Prostate gland (tissue), 2 donors: ENCODE data around the gene RGS17. TPM values are rescaled to one million over a fixed set of nuclear protein-coding genes. Genes with fewer than 3 reads are reported as not detected.

ENCODE experiments used
- DNase-seq: peaks from one replicate; pipeline ENCODE4 v3.0.0-alpha.2; 2019; ENCODE audit warnings: low spot score
- H3K27ac ChIP-seq, 2 donors: fragments of 200-600 bp; sonication (generic); 2 replicates each; pipeline ENCODE4 v1.5.1; 2017 to 2019
- H3K27me3 ChIP-seq: fragments of 200-600 bp; sonication (generic); replicated peaks from 2 replicates; pipeline ENCODE4 v1.5.1; 2019; ENCODE audit not compliant: insufficient read depth
- H3K36me3 ChIP-seq, 2 donors: fragments of 200-600 bp; sonication (generic); 1 replicate in 1 of 2; 2 replicates in 1 of 2; pipeline versions ENCODE4 v1.5.1 to v1.8.1; 2017 to 2019
- H3K4me1 ChIP-seq: fragments of 200-600 bp; sonication (generic); replicated peaks from 2 replicates; pipeline ENCODE4 v1.5.1; 2019
- H3K4me3 ChIP-seq, 2 donors: fragments of 200-600 bp; sonication (generic); 2 replicates each; pipeline ENCODE4 v1.5.1; 2017 to 2019
- H3K9me3 ChIP-seq: fragments of 200-600 bp; sonication (generic); 2 replicates; pipeline ENCODE4 v1.5.1; 2017
- POLR2A ChIP-seq: fragments of 450-650 bp; IDR thresholded peaks from one replicate; pipeline ENCODE4 v1.6.1; 2016; ENCODE audit warnings: antibody characterized with exemption, mild to moderate bottlenecking
- POLR2AphosphoS5 ChIP-seq: sonication (generic); formaldehyde crosslinking; IDR thresholded peaks from one replicate; pipeline ENCODE4 v1.6.1; 2017; ENCODE audit warnings: antibody characterized with exemption
- WGBS: methylation state at CpG from one replicate; pipeline ENCODE4 v1.1.5; 2018; 5-methylcytosine and 5-hydroxymethylcytosine counted together
- intact Hi-C: fragments of 100-400 bp; cut with DNase I; formaldehyde crosslinking; loops from one replicate; pipeline ENCODE4 v1.14.2; 2022
- total RNA-seq, 2 donors: library from RNA; depleted of rRNA; stranded (reverse); fragments of >200 nt; gene quantifications; one replicate each; pipeline ENCODE4 v1.1.0, GENCODE V29; 2016
- TF ChIP-seq, protein P1 (sequence below), 4 experiments: fragments of 200-600 bp in 2 of 4; fragments of 450-650 bp in 2 of 4; sonication (generic) in 2 of 4; IDR thresholded peaks; 1 replicate in 3 of 4; 2 replicates in 1 of 4; pipeline ENCODE4 v1.5.1; 2016 to 2019; ENCODE audit warnings: antibody characterized with exemption in 4 of 4, mild to moderate bottlenecking in 2 of 4, moderate library complexity in 2 of 4

RGS17 gene
- total RNA-seq, 2 donors from 2014 or later, result 1.6 to 3.3 TPM

- Histone ChIP-seq H3K27ac (no peak overlapping the region), H3K27me3 (no peaks in the 10 kb centered on the region), H3K9me3 (no peaks in the 10 kb centered on the region), H3K4me1 (no peaks in the 10 kb centered on the region), H3K36me3 (no peaks in the 10 kb centered on the region), H3K4me3 (no peak overlapping the region)
- 64% methylated on average over 9 of the region's 9 CpGs for WGBS
- intact Hi-C loops, result no loop called here
- no peak for DNase-seq
- TF ChIP-seq POLR2AphosphoS5 (no peak), POLR2A (no peak)
- TF ChIP-seq, protein P1, sequence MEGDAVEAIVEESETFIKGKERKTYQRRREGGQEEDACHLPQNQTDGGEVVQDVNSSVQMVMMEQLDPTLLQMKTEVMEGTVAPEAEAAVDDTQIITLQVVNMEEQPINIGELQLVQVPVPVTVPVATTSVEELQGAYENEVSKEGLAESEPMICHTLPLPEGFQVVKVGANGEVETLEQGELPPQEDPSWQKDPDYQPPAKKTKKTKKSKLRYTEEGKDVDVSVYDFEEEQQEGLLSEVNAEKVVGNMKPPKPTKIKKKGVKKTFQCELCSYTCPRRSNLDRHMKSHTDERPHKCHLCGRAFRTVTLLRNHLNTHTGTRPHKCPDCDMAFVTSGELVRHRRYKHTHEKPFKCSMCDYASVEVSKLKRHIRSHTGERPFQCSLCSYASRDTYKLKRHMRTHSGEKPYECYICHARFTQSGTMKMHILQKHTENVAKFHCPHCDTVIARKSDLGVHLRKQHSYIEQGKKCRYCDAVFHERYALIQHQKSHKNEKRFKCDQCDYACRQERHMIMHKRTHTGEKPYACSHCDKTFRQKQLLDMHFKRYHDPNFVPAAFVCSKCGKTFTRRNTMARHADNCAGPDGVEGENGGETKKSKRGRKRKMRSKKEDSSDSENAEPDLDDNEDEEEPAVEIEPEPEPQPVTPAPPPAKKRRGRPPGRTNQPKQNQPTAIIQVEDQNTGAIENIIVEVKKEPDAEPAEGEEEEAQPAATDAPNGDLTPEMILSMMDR (IDR thresholded peaks at IDR 0.05), result no peak
Measured at GRCh38 chr6:153167061-153167891, 36.2 kb upstream of the RGS17 start.

DNA sequence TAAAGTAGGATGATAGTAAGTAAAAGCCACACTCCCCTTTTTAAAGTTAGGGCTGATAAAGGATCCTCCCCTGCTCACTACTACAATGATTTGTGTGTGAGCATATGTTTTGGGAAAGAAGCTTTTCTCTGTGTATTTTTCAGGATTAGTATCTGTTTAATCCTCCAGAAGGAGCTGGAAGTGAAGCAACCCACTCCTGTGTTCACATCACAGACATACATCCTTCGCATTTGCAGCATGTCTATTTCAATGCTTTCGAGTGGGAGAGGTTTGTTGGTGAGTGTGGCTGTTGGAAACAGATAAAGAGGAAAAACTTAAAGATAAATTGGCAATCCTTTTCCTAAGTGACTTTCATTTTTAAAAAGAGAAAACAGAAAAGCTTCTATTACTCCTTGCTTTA, 31.6 kb upstream of the RGS17 start:
- no peak for TF ChIP-seq POLR2A
- TF ChIP-seq, protein P1 (IDR thresholded peaks at IDR 0.05), result no peak
- TF ChIP-seq POLR2AphosphoS5, result no peak
- Histone ChIP-seq H3K9me3 (no peaks in the 10 kb centered on the region), H3K27me3 (no peaks in the 10 kb centered on the region), H3K4me1 (no peaks in the 10 kb centered on the region), H3K4me3 (no peak overlapping the region), H3K36me3 (no peaks in the 10 kb centered on the region), H3K27ac (no peak overlapping the region)
- 72% methylated on average over 2 of the region's 2 CpGs for WGBS
- no peak for DNase-seq
- intact Hi-C loops, result no loop called here

GRCh38 chr6:153162172-153162571, 31.1 kb upstream of the RGS17 start:
- Histone ChIP-seq H3K9me3 (no peaks in the 10 kb centered on the region), H3K27me3 (no peaks in the 10 kb centered on the region), H3K4me1 (no peaks in the 10 kb centered on the region), H3K27ac (no peak overlapping the region), H3K4me3 (no peak overlapping the region), H3K36me3 (no peaks in the 10 kb centered on the region)
- no peak for DNase-seq
- intact Hi-C loops, result no loop called here
- TF ChIP-seq POLR2A, result no peak
- TF ChIP-seq, protein P1 (IDR thresholded peaks at IDR 0.05), result no peak
- no peak for TF ChIP-seq POLR2AphosphoS5
- 73% methylated on average over 4 of the region's 4 CpGs for WGBS

- 69% methylated on average over 2 of the region's 2 CpGs for WGBS
- Histone ChIP-seq H3K9me3 (no peaks in the 10 kb centered on the region), H3K4me3 (no peak overlapping the region), H3K4me1 (no peaks in the 10 kb centered on the region), H3K36me3 (no peaks in the 10 kb centered on the region), H3K27me3 (no peaks in the 10 kb centered on the region), H3K27ac (no peak overlapping the region)
- DNase-seq, result no peak
- intact Hi-C loops, result no loop called here
- TF ChIP-seq, protein P1 (IDR thresholded peaks at IDR 0.05), result no peak
- TF ChIP-seq POLR2A (no peak), POLR2AphosphoS5 (no peak)
Measured at GRCh38 chr6:153160221-153160620, 29.1 kb upstream of the RGS17 start.
